ENCODE results near the gene PRPH2.

PRPH2 gene

DNA sequence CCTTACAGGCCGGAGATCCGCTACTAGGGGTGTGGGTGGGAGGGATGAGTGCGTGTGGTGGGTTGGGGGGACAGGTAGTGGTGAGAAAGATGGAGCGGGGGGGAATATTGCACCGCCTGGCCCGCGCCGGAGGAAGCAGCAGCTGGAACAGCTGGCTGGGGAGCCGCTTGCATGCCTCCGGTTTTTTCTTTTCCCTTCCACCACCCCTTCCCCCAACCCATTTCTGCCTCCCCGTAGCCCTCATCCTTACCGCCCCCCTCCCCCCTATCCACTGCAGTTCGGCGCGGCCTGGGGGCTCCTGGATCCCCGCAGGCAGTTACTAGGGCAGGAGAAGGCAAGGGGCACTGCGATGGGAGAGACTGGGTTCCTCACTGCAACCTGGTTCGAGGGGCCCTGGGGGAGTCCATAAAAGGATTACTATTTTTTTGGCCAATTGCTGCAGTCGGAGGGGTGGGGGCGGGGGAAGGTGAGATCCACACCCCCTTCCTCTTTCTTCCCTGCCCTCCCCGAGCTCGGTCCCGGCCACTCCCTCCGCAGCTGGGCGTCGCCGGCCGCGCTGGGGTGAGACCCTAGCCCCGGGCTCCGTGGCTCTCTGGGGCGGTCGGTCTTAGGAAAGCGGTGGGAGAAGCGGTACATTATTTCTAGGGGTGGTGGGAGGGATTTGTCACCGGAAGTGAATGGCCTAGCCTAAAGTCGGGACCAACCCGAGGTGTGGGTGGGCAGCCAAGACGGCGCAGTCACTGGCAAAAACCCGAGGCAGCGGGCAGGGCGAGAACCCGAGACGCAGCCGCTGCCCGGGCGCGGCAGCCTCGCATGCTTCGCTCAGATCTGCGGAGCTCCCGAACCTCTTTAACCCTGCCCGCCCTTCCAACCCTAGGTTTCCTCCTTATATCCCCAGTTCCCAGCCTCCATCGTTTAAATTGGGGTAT lies 24.3 kb upstream of the PRPH2 start:
- no peak for TF ChIP-seq ZFX (IDR thresholded peaks at IDR 0.05)
- TF ChIP-seq, protein P1, sequence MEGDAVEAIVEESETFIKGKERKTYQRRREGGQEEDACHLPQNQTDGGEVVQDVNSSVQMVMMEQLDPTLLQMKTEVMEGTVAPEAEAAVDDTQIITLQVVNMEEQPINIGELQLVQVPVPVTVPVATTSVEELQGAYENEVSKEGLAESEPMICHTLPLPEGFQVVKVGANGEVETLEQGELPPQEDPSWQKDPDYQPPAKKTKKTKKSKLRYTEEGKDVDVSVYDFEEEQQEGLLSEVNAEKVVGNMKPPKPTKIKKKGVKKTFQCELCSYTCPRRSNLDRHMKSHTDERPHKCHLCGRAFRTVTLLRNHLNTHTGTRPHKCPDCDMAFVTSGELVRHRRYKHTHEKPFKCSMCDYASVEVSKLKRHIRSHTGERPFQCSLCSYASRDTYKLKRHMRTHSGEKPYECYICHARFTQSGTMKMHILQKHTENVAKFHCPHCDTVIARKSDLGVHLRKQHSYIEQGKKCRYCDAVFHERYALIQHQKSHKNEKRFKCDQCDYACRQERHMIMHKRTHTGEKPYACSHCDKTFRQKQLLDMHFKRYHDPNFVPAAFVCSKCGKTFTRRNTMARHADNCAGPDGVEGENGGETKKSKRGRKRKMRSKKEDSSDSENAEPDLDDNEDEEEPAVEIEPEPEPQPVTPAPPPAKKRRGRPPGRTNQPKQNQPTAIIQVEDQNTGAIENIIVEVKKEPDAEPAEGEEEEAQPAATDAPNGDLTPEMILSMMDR (conservative IDR thresholded peaks at IDR 0.05), result no peak
- H3K27ac ChIP-seq, result peak overlapping the region; percentile 79

DNA sequence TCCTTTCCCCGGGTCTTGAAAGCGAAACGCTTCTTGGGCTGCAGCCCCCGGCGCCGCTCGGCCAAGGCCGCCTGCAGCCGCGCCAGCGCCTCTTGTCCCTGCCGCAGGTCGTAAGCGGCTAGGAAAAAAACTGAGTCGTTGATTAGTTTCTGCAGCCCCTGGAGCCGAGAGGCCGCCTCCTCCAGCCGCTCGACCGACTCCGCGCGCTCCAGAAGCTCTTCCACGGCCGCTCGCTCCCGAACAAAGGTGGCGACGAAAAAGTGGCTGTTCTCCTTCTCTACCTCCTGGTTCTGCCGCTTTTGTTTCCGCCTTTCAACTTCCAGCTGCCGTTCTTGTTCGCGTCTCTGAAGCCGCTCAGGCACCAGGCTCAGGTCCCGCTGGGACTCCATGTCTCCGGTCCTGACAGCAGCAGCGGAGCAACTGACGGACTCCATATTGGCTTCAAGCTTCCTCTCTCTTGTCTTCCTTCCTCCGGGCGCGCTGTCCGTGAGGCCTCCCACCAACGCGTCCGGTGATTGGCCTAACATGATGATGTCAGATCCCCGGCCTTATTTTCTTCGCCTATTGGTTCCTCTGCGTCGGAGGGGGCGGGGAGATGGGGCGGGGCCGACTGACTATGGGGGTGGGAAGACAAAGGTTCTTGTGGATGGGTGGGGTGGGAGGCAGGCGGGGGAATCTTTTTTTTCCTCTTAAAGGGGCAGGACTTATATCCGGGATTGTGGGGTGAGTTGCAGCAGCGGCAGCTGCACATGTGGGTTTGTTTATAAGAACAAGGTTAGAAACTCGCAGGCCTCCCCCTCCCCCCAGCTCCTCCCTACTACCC lies 23.5 kb upstream of the PRPH2 start, which contains the start of gene TBCC:
Gene TBCC, minus strand, starts transcription at position 464 of the 823 bp plus-strand sequence. Its CDS starts 30 bp downstream, at position 434.
- peak; percentile 39; the same call in 1 of the 2 replicates for TF ChIP-seq ZFX (IDR thresholded peaks at IDR 0.05)
- TF ChIP-seq, protein P1 (conservative IDR thresholded peaks at IDR 0.05), result no peak

DNA sequence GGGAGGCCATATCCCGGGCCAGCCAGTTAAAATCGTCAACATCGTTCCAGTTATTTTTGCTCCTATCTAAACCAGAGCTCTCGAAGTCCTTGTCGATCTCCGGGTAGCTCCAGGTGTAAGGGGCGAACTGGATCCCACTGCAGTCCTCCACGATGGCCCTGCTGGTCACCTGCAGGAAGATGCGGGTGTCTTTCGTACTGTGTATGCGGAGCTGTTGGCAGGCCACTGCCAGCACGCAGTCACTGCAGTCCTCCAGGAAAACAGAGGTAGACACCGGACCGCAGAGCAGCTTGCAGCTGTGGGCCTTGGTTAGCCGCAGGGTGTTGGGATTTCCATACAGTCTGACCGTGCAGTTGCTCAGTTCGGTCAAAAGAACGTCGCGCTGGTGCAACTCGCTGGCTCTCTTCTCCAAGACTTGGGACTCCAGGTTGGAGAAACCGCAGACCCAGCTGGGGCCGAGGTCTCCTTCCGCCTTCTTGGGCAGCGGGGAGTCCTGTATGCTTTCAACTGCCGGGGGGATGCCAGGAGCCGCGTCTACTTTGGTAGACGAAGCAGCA lies 22.8 kb upstream of the PRPH2 start:
- H3K27ac ChIP-seq, result peak overlapping the region; percentile 79
- TF ChIP-seq, protein P1 (conservative IDR thresholded peaks at IDR 0.05), result no peak
- TF ChIP-seq ZFX (IDR thresholded peaks at IDR 0.05), result no peak

More for the DNA sequence above, 23.5 kb upstream of the PRPH2 start, which contains the start of gene TBCC:
- peak within 1 kb of the TSS; percentile 79 for H3K27ac ChIP-seq

DNA sequence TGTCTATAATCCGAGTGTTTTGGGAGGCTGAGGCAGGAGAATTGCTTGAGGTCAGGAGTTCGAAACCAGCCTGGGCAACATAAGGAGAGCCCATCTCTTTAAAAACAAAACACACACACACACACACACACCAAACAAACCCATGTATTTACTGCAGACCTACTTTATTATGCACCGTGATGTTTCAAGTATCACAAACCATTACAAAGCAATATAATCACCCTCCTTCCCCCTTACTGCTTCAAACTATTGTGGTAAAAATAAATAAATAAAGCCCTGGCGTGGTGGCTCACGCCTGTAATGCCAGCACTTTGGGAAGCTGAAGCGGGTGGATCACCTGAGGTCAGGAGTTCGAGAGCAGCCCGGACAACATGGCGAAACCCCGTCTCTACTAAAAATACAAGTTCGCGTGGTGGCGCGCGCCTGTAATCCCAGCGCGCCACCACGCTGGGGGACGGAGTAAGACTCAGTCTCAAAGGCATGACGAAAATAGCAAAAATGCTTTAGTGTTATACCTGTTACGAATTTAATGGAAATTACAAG lies 22.0 kb upstream of the PRPH2 start:
- no peak overlapping the region for H3K27ac ChIP-seq

DNA sequence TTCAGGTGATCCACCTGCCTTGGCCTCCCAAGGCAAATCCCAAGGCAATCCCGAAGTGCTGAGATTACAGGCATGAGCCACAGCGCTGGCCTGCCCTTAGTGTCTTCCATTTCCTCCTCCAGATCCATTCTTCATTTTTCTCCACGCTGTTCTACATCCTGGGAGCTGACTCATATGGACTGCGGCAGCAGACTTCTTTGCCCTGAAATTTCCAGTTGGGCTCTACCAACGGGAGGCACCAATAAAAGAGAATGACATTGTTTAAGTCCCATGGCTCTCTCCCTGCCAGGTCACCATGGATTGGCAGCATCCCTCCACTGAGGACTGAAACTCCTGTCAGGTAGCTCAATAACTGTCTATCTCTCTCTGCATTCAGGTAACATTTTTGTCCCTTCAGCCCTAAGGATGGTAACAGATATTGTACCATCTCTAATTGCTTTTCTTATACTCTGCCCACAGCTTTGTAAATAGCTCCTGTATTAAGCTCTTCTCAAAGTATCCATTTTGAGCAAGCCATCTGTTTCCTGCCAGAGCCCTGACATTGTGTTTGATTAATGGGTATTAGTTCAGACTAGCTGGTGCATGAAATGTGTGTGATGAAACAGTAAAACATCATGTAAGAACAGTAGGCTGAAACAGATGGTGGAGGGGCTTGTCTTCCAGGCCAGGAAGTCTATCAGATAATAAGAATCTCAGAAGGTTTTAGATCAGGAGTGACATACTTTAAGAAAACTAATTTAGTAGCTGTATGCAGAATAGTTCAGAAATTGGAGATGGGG lies 19.9 kb upstream of the PRPH2 start:
- TF ChIP-seq, protein P1 (conservative IDR thresholded peaks at IDR 0.05), result no peak
- TF ChIP-seq ZFX (IDR thresholded peaks at IDR 0.05), result no peak
- no peak overlapping the region for H3K27ac ChIP-seq

More for the DNA sequence above, 22.0 kb upstream of the PRPH2 start:
- no peak for TF ChIP-seq ZFX (IDR thresholded peaks at IDR 0.05)
- TF ChIP-seq, protein P1 (conservative IDR thresholded peaks at IDR 0.05), result no peak

DNA sequence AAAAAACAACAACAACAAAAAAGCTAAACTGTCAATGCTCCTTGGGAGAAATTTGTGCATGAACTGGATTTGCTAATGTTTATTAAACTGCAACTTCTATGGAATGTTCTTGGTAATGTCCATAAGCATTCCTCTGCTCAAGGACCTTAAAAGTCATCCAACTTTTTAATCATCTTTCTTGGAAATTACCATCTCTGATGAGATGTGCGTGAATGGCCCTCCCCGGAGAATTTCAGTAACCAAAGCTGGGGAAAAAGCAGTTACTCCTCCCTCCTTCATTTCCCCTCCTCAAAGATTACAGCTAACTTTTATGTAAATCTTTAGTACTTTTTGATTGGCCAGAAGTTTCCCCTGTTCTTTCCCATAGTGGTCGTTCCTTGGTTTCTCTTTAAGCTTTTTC lies 18.3 kb upstream of the PRPH2 start:
- no peak overlapping the region for H3K27ac ChIP-seq

More for the DNA sequence above, 18.3 kb upstream of the PRPH2 start:
- TF ChIP-seq ZFX (IDR thresholded peaks at IDR 0.05), result no peak
- TF ChIP-seq, protein P1 (conservative IDR thresholded peaks at IDR 0.05), result no peak
